Retina (tissue), 1 donor: ENCODE measurements around the gene RPL7A.
"Not testable (repeated sequence)": the region's sequence is repeated elsewhere in the genome, so short reads cannot be mapped to it uniquely, and the experiment has no call there.

Experiments
- DNase-seq: peaks from one replicate; pipeline ENCODE4 v3.0.0-alpha.2; 2016

RPL7A gene

GRCh38 chr9:133370685-133371084 lies 22.7 kb downstream of the RPL7A start:
- DNase-seq: no peak

DNA sequence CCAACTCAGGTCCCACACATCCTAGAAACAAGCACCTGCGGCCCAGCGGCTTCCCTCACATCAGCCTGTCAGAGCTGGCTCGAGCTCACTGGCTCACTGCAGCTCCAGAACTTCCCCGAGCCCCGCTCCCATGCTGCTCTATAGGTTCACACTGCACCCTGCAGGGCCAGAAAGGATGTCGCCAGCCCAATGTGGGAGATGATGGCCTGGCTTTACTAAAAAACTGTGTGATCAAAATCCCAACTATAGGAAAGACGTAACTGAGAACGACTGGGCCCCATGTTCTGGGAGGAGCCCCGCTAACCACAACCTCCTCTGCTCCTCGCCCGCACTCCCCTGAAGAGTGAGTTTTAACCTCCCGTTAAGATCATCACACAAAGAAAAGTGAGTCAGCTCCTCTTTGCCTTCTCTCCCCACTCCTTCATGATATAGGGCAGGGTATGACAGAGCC lies 23.3 kb downstream of the RPL7A start:
- DNase-seq: no peak

GRCh38 chr9:133372144-133372543 lies 24.1 kb downstream of the RPL7A start:
- no peak for DNase-seq

- no peak for DNase-seq
Observed at GRCh38 chr9:133374612-133375115, 26.6 kb downstream of the RPL7A start.

DNA sequence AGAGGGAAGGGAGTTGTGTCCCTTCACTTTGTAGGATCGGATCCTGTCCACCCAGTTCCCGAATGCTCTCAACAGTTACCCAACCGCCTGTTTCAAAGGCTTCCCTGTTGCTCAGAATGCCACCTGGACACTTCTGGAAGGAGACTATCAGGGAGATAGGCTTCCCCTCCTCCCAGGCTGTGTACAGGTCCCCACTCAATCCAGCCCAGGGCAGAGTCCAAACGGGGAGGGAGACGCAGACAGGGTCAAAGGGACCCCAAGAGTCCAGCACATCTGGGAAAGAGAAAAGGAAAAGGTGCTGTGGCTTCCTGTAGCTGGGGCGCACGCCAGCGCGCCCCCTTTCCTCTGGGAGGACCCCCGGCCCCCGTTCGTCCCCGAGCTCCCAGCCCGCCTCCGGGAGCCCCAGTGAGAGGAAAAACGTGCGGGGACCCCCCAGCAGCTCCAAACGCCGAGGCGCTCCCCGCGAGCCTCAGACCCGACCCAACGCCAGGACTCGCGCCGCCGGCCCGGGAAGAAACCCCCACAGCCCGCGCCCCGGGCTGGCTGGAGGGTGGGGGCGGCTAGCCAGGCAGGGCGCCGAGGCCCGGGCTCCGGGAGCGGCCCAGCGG lies 27.2 kb downstream of the RPL7A start:
- peak; percentile 49 for DNase-seq

GRCh38 chr9:133375724-133376654 lies 28.0 kb downstream of the RPL7A start, which contains the start of the genes STKLD1 and SURF4:
STKLD1 (plus strand) TSS chr9:133376366; CDS start chr9:133376474, 108 bp downstream.
SURF4 (minus strand) TSS chr9:133376060; CDS start chr9:133375969, 91 bp downstream.
- DNase-seq: peak; percentile 97

DNA sequence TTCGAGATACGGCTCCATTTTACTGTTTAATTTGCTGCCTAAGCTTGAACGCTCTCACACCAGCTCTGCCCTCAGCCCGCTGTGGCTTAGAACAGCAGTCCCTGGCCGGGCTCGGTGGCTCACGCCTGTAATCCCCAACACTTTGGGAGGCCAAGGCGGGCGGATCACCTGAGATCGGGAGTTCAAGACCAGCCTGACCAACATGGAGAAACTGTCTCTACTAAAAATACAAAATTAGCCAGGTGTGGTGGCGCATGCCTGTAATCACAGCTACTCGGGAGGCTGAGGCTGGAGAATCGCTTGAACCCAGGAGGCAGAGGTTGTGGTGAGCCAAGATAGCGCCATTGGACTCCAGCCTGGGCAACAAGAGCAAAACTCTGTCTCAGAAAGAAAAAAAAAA lies 29.3 kb downstream of the RPL7A start:
- not testable (repeated sequence) for DNase-seq

GRCh38 chr9:133377721-133378216 lies 29.8 kb downstream of the RPL7A start:
- DNase-seq: no peak

- DNase-seq: no peak
Observed at GRCh38 chr9:133378408-133378962, 30.5 kb downstream of the RPL7A start.

- no peak for DNase-seq
Observed at GRCh38 chr9:133379153-133380086, 31.4 kb downstream of the RPL7A start.

DNA sequence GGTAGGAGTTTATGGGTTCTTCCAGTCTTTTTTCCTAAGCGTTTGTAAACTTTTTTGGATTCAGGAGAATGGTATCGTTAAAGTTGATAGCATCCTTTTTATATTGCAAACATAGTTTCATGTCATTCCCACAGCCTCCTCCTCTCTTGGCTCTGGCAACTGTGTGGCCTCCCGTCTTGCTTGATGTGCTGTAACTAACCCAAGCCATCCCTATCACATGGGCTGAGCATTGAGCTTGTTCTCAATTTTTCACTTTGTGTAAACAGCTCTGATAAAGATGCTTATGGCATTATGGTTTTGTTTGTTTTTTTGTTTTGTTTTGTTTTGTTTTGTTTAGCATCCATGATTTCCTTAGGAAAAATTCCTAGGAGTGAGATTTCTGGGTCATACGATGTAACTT lies 32.7 kb downstream of the RPL7A start:
- no peak for DNase-seq

DNA sequence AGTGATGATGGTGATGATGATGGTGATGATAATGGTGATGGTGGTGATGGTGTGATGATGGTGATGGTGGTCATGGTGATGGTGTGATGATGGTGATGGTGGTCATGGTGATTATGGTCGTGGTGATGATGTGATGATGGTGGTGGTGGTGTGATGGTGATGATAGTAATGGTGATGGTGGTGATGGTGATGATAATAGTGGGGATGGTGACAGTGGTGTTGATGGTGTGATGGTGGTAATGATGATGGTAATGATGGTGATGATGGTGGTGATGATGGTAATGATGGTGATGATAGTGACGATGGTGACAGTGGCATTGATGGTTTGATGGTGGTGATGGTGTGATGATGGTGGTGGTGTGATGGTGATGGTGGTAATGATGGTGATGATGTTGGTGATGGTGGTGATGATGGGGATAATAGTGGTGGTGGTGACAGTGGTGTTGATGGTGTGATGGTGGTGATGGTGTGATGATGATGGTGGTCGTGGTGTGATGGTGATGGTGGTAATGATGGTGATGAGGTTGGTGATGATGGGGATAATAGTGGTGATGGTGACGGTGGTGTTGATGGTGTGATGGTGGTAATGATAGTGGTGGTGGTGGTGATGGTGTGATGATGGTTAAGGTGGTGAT lies 34.6 kb downstream of the RPL7A start:
- DNase-seq: no peak

GRCh38 chr9:133383438-133383837 lies 35.4 kb downstream of the RPL7A start:
- no peak for DNase-seq

GRCh38 chr9:133384736-133385321 lies 36.8 kb downstream of the RPL7A start:
- no peak for DNase-seq

DNA sequence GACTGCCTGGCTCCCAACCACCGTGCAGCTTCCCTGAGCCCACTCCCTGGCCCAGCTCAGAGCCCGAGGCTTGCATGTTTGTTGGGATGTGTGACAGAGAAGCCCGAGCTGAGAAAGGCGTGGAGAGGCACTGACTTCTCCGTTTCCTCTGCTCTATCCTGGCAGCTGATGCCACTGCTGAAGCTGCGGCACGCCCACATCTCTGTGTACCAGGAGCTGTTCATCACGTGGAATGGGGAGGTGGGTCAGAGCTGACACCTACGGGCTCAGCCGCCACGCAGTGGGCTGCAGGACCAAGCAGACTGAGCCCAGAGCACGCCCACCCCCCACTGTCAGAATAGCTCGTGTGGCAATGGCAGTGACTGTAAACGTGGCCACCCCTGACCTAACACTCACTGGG lies 37.4 kb downstream of the RPL7A start:
- DNase-seq: no peak

- no peak for DNase-seq
Observed at GRCh38 chr9:133386338-133386737, 38.3 kb downstream of the RPL7A start.

- no peak for DNase-seq
Observed at GRCh38 chr9:133387680-133388079, 39.7 kb downstream of the RPL7A start.

DNA sequence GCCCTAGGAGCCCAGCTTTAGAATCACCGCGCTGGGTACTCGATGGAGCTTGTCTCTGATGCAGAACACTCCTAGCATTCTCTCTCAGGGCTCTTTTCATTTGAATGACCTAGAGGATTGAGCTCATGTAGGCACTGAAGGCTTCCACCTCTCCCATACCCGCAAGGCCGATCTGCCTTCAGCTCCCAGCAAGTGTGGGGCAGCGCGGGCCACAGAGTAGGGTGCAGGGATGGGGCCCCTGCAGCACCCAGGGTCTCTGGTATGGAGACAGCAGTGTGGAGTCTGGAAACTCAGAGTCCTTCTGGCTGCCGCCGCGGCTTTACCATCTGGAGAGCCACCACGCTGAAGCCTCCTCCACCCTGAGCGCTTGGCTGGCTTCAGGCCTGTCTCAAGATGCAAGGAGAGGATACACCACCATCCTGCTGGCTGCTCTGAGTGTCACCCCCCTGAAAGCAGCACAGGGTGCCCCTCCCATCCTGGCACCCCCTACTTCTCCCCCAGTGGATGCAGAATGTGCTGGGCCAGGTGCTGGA lies 41.1 kb downstream of the RPL7A start:
- no peak for DNase-seq

- no peak for DNase-seq
Observed at GRCh38 chr9:133389562-133389961, 41.5 kb downstream of the RPL7A start.

DNA sequence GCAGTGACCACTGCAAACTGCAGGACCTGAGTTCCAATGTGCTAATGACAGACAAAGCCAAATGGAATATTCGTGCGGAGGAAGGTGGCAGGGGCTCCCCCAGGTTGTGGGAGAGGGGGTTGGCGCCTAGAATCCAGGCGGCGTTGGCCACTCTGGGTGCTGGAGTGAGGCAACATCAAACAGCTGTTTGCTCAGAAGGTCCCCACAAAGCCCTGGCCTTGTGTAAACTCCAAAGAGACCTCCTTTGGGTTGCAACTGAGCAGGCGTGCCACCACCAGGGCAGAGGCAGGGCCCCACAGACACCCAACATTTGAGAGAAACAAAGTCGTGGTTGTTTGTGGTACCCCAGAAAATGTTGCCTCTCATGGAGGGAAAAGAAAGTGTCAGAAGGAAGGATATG lies 42.7 kb downstream of the RPL7A start:
- no peak for DNase-seq

GRCh38 chr9:133391449-133391848 lies 43.4 kb downstream of the RPL7A start:
- DNase-seq: not testable (repeated sequence)
